ENCODE results near the gene KNDC1. TPM values are rescaled to one million over a fixed set of nuclear protein-coding genes. Genes with fewer than 3 reads are reported as not detected.

KNDC1 gene
- total and polyA plus RNA-seq, 2 experiments from 2014 or later, result 10.8 to 33.9 TPM

DNA sequence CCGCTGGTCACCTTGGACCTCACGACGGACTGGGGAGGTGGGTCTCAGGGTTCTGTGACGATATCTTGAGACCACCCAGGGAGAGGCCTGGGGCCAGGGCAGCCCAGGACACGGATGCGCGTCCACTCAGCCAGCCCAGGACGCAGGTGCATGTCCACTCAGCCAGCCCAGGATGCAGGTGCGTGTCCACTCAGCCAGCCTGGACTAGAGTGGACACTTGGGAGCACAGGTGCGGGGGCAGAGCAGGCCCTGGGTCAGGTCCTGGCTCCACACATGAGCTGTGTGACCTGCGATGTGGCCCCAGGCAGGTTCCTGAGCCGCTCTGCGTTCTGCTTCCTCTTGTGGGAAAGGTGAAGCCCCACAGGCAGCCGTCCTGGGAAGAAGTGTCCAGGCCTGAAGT lies 22.2 kb downstream of the KNDC1 start:
- Histone ChIP-seq H3K27ac (no peak overlapping the region), H3K9me3 (ENCODE audit: low read depth) (no peaks in the 10 kb centered on the region), H3K4me3 (no peak overlapping the region), H3K27me3 (no peaks in the 10 kb centered on the region), H3K36me3 (no peaks in the 10 kb centered on the region), H3K4me1 (ENCODE audit: low read depth) (no peaks in the 10 kb centered on the region)
- no peak for TF ChIP-seq CTCF (IDR thresholded peaks at IDR 0.05; ENCODE audit: low read depth, low read length)
- no peak for DNase-seq (ENCODE audit: low read depth in 1 of 2, low spot score in 1 of 2)

DNA sequence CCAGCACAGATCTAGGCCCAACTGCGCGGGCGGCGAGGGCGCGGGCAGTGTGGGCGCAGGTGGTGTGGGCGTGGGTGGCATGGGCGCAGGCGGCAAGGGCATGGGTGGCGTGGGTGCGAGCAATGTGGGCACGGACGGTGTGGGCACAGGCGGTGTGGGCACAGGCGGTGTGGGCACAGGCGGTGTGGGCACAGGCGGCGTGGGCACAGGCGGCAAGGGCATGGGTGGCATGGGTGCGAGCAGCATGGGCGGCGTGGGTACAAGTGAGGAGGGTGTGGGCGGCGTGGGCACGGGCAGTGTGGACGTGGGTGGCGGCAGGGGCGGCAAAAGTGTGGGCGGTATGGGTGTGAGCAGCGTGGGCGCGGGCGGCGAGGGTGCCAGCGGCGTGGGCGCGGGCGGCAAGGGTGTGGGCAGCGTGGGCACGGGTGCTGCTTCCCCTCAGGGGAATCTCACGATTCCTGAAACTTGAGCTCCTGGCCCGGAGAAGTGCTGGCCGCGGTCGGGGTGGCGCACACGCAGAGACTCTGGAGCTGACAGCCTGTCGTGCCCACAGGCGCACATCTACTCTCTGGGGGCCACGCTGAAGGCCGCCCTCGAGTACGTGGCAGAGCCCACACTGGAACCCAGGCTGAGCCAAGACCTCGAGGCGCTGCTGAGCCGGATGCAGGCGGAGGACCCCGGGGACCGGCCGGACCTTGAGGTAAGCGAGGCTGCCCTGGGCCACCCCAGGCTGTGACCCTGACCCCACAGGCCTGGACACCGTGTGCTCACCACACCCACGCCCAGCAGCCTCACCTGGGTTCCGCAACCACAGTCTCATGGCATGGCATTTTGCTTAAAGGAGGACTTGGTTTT lies 23.0 kb downstream of the KNDC1 start:
- H3K27me3 ChIP-seq, result no peaks in the 10 kb centered on the region
- no peak overlapping the region for H3K27ac ChIP-seq
- H3K4me3 ChIP-seq, result no peak overlapping the region
- no peak for TF ChIP-seq CTCF (IDR thresholded peaks at IDR 0.05; ENCODE audit: low read depth, low read length)
- H3K4me1 ChIP-seq (ENCODE audit: low read depth), result no peaks in the 10 kb centered on the region
- no peaks in the 10 kb centered on the region for H3K36me3 ChIP-seq
- no peak for DNase-seq (ENCODE audit: low read depth in 1 of 2, low spot score in 1 of 2)
- H3K9me3 ChIP-seq (ENCODE audit: low read depth), result no peaks in the 10 kb centered on the region

DNA sequence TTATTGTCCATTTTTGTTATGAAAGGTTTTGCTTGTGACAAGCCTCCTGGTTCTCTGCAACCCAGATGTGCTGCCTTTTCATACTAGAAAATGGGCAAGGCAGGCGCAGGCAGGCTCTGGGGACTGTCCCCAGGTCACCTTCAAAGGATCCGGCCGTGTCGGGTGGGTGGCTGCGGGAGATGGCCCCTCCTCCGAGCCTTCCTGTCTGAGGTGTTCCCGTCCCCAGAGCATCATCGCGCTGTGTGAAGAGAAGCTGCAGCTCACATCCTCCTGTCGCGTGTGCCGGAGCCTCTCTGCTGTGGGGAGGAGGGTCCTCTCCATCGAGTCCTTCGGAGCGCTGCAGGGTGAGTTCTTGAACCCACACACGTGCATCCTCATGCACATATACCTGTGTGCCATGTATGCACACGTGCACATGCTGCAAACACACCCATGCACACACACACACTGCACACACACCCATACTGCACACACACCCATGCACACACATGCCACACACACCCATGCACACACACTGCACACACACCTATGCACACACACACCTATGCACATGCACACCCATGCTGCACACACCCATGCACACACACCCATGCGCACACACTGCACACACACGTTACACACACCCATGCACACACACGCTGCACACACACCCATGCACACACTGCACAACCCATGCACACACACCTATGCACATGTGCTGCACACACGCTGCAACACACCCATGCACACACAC lies 23.8 kb downstream of the KNDC1 start:
- Histone ChIP-seq H3K4me1 (ENCODE audit: low read depth) (no peaks in the 10 kb centered on the region), H3K27me3 (no peaks in the 10 kb centered on the region), H3K9me3 (ENCODE audit: low read depth) (no peaks in the 10 kb centered on the region), H3K27ac (no peak overlapping the region), H3K36me3 (no peaks in the 10 kb centered on the region), H3K4me3 (no peak overlapping the region)
- no peak for TF ChIP-seq CTCF (IDR thresholded peaks at IDR 0.05; ENCODE audit: low read depth, low read length)
- DNase-seq (ENCODE audit: low read depth in 1 of 2, low spot score in 1 of 2), result no peak

DNA sequence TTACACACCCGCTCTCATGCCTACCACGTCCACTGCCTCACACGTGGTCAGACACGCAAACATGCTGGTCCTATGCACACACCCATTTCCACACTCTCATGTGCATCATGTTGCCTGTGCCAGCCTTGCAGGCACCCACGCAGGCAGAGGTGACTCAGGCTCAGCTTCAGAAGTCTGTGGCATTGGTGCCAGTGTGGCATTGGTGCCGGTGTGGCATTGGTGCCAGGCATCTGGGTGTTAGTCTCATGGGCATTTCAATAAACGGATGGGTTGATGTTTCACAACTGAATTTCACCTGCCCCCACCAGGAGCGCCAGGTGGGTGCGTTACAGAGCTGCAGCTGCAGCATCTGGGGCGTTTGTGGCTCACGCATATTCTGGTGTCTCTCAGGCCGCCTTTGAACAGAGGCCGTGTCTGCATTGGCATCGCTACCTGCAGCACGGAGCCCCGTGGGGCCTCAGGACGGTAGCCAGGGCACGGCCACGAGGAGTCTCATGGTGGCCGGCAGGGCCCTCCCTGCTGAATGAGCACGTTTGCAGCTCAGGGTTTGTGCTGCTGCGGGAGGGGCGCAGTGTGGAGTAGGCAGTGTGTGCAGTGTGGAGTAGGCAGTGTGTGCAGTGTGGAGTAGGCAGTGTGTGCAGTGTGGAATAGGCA lies 24.7 kb downstream of the KNDC1 start:
- no peak for TF ChIP-seq CTCF (IDR thresholded peaks at IDR 0.05; ENCODE audit: low read depth, low read length)
- no peak overlapping the region for H3K4me3 ChIP-seq
- no peak for DNase-seq (ENCODE audit: low read depth in 1 of 2, low spot score in 1 of 2)
- H3K27me3 ChIP-seq, result no peaks in the 10 kb centered on the region
- H3K27ac ChIP-seq, result no peak overlapping the region
- H3K36me3 ChIP-seq, result no peaks in the 10 kb centered on the region
- H3K9me3 ChIP-seq (ENCODE audit: low read depth), result no peaks in the 10 kb centered on the region
- no peaks in the 10 kb centered on the region for H3K4me1 ChIP-seq (ENCODE audit: low read depth)

DNA sequence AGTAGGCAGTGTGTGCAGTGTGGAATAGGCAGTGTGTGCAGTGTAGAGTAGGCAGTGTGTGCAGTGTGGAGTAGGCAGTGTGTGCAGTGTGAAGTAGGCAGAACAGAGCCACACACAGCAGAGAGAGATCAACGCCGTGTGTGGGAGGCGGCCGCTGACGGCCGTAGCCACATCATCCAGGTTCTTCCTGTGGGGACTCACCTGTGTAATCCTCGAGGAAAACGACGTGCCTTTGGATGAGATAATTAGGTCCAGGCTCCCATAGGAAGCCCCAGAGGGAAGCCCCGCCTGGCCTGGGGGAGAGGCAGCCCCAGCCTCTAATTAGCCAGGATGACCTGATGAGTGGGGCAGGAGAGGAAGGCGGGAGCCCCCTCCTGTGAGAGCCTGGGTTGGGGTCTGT lies 25.4 kb downstream of the KNDC1 start:
- no peaks in the 10 kb centered on the region for H3K27me3 ChIP-seq
- no peak for TF ChIP-seq CTCF (IDR thresholded peaks at IDR 0.05; ENCODE audit: low read depth, low read length)
- H3K4me3 ChIP-seq, result no peak overlapping the region
- H3K27ac ChIP-seq, result no peak overlapping the region
- H3K36me3 ChIP-seq, result no peaks in the 10 kb centered on the region
- no peaks in the 10 kb centered on the region for H3K4me1 ChIP-seq (ENCODE audit: low read depth)
- H3K9me3 ChIP-seq (ENCODE audit: low read depth), result no peaks in the 10 kb centered on the region
- DNase-seq (ENCODE audit: low read depth in 1 of 2, low spot score in 1 of 2), result no peak
